SIG-M5 treated with dmso at 0.1 percent for 504 hours (cell line): ENCODE measurements around the gene PLAA.
"Not testable (repeated sequence)": the region's sequence is repeated elsewhere in the genome, so short reads cannot be mapped to it uniquely, and the experiment has no call there.

Experiments
- DNase-seq: peaks from one replicate; lab custom pipeline; 2025; ENCODE audit not compliant: unreplicated experiment; lab: John Stamatoyannopoulos, UW

Gene PLAA

DNA sequence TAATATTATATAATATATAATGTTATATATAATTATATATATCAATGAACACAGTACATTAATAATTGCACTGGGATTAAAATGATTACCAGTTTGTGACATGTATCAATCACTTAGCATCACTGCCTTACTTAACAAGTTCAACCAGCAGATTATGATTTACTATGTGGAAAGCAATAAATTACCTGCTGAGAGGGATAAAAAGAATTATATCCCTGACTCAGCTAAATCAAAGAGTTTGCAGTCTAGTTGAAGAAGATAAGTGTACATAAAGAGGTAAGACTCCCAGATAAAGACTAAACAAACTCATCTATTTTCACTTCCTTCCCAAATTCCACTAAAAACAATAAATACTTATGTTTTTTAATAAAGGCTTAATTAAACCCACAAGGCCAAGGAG lies 11.2 kb downstream of the PLAA start:
- DNase-seq = no peak

DNA sequence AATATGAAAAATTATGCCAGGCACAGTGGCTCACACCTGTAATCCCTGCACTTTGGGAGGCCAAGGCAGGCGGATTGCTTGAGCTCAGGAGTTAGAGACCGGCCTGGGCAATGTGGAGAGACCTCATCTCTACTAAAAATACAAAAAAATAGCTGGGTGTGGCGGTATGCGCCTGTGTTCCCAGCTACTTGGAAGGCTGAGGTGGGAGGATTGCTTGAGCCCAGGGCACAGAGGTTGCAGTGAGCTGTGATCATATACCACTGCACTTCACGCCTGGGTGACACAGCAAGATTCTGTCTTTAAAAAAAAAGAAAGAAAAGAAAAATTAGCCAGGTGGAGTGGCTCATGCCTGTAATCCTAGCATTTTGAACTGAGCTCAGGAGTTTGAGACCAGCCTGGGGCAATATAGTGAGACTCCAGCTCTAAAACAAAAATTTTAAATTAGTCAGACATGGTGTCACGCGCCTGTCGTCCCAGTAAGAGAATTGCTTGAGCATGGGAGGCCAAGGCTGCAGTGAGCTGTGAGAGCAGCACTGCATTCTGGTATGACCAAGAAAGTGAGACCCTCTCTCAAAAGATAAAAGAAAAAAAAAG lies 18.0 kb downstream of the PLAA start:
- no peak for DNase-seq

DNA sequence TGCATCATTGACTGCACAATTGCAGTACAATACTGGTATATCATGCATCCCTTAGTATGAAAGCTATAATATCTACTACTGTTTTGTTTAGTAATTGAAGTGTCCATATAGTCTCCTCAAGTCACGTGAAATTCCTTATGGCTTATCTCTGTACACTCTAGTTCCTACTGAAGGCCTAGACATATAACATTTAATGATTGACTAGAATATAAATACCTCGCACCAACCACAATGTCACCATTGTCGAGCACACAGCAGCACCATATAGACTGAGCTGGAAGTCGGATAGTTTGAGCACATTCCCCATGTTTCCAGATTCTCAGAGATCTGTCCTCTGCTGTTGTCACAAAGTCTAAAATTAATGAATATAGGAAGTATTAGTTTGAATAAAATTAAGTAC lies 21.4 kb downstream of the PLAA start:
- no peak for DNase-seq

DNA sequence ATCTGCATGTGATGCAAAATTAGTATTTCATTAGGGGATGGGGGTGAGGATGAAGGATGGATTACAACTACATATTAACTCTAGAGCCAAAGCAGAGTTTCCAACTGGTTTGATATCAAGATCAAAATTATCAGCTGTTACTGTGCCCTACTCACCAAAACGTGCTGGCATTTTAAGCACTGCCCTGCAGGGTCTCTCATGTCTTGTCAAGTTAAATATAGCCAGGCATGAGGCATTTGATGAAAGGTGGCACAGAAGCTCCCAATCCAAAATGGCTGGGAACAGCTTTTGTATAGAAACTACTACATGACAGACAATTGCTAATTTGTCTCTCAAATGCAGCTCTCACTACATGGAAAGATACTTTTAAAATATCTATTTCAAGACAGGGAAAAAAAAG lies 27.3 kb downstream of the PLAA start:
- DNase-seq = no peak

DNA sequence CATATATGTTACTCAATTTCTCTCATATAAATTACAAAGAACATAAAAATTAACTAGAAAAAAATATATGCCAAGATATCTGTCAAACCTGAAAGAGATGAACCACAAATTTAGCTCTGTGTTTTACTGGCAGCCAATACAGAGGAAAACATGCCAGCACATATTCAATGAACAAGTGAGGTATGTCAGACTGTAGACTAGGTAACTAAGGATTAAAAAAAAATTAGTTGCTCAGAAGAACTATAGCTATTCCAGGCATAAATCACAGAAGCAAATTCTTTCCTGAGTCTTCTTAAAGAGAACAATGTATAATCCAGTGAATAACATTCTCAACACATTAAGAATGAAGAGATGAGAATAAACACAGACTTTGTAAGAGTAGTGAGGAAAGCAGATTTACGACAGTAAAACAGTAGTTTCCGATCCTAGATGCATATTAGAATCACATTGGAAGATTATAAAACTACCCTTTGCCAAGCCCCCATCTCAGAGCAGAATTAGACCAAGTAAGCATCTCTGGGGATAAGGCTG lies 33.8 kb downstream of the PLAA start:
- no peak for DNase-seq

DNA sequence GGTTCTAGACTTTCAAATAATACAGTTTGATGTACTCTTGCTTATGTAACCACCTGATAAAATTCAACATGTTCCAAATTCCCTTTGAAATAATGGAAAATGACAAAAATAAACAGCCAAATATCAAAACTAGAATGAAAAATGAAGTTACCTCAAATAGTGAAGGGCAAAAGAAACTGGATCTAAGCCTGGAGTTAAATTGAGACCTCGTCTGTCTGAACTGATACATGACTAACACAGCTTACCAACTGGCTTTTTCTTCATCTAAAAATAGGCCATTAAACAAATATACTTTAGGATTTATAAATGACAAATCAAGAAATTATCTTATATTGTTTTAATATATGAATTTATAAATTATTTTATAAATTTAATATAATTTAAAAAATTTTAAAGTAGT lies 42.4 kb downstream of the PLAA start:
- no peak for DNase-seq

DNA sequence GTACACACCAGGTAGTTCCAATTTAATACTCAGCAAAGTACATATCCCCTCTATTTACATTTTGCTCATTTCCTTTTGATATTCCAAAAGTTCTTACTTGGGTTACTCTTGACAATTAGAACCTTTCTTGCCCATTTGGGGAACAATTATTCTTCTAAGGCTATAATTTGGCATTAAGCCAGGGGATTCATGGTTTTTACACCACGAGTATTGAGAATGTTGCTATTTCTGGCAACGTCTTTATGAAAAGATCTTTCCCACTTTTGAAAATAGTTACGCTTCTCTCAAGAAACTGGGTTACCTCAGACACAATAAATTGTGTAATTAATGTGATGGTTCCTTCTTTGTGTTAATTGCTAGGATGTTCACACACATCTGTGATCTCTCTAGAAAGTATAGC lies 43.0 kb downstream of the PLAA start:
- no peak for DNase-seq

DNA sequence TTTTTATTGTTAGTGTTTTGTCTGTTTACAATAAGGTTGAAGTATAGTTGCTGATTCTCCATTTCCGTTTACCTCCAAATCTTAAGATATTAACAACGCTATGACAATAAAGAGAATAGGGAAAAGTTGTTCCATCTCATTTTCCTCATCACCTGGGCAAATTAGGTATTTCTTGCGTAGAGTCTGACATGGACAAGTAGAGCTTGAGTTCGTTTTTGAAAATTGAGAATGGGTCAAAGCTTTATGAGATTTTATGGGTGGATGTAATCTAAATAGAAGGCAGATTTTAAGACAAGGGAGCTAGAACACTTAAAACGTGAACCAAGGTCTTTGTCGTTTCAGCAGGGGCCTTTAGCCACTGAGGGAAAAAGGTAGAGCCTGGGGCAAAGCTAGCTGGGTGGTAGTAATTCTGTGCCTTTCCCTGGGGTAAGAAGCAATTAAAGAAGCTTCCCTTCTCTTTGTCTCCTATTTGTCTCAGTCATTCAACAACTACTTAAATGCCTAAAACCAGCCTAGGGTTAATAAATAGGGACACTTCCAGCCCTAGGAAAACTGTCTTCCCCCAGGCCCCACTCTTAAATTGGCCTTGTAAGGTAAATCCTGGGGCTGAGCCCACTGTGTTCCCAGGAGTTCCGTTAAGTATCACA lies 53.9 kb downstream of the PLAA start:
- no peak for DNase-seq

DNA sequence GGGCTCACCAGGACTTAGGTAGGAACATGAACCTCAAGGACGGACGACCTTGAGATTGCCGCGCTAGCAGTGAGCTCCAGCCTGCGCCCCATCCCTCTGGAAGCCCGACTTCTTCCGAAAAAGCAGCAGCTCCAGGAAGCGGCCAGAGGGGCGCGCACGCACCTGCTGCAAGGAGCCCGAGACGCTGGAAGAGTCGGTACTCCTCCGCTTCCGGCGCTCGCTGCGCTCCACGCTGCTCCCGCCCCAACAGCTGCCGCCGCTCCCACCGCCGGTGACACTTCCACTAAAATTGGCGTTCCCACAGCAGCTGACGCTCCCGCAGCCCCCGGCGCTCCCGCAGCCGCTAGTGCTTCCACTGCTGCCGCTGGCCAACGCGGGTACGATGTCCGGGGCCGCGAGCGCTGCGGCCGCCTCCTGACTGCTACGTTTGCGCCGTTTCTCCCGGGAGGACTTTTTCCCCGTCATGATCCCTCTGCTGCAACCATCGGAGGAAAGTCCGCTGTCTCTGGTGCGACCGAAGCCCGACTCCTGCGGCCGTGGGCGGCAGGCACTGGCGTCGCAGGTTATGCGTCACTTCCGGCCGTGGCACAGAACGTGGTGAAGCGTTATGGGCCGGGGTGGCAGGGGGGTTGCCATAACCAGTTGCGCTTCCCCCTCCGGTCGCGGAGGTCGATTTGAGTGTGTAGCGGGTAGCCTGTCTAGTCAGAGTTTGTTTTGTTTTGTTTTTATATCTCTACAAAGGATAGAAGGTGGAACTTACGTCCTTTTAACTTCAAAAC lies 54.6 kb downstream of the PLAA start, which contains the start of gene CAAP1:
Gene CAAP1, minus strand, starts transcription at position 552 of the 779 bp plus-strand sequence. Its CDS starts 87 bp downstream, at position 465.
- DNase-seq = peak; percentile 89

DNA sequence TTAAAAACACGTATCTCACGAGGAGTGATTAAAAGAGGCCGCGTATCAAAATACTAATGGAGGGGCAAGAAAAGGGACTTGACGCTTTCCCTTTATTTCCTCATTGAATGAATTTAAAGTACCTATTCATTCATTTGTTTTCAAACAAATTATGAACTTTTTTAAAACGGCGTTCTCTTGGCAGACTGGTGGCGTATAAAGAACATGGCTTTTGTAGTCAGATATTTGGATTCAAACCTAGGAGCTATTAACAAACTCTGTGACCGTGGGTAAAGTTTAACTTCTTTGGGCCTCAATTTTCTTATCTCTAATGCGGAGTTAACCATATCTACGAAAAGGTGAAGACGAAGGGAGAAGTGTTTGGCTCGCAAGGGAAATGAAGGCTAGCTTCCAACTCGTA lies 55.3 kb downstream of the PLAA start:
- no peak for DNase-seq

DNA sequence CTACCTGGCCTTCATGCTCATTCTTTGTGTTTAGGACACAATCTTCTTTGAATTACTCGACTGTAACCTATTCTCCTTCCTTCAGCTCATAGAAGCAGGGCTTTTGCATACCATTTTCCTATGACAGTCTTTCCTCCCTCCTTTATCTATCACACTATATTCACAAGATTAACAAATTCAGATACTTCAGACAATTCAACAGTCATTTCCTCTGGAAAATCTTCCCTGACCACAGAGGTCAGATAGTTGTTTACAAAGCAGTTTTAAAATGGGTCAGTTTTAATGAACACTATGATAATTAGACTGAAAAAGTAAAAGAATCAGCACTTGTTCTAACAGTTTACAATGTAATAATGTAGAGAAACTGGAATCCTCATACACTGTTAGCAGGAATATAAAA lies 58.8 kb downstream of the PLAA start:
- DNase-seq = no peak

DNA sequence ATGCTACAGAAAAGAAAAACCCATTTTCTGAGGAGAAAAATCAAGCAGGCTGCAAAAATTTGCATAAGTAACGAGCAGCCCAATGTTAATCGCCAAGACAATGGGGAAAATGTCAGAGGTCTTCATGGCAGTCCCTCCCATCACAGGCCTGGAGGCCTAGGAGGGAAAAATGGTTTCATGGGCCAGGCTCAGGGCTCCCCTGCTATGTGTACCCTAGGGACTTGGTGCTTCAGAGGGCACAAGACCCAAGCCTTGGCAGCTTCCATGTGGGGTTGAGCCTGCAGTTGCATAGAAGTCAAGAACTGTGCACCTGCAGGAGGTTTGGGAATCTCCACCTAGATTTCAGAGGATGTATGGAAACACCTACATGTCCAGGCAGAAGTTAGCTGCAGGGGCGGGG lies 64.9 kb downstream of the PLAA start:
- DNase-seq = no peak

DNA sequence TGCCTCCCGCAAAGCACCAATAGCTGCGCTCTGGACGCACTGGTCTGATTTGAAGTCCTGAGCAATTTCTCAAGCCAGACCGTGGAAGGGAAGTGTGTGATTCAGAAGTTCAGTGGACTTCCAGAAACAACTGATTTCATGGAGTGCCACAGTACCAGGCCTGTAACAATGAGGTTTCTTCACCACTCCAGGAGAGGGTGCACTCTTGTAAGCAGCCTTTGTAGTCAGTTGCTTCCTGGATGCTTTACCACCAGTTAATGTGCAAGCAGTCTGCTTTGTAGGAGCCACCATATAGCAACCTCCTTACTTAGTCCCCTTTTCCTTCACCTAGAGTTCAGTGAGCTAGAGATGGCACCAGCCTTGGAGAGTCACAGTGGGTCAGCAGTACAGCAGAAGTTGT lies 66.8 kb downstream of the PLAA start:
- DNase-seq = no peak

DNA sequence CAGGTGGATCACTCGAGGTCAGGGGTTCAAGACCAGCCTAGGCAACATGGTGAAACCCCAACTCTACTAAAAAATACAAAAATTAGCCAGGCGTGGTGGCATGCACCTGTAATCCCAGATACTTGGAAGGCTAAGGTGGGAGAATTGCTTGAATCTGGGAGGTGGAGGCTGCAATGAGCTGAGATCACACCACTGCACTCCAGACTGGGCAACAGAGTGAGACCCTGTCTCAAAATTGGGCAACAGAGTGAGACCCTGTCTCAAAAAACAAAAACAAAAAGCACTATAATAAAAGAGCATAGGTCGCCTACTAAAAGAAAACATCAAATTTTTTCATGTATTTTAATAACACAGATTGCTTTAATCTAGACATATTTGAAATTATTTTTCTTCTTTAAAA lies 71.9 kb downstream of the PLAA start:
- not testable (repeated sequence) for DNase-seq

DNA sequence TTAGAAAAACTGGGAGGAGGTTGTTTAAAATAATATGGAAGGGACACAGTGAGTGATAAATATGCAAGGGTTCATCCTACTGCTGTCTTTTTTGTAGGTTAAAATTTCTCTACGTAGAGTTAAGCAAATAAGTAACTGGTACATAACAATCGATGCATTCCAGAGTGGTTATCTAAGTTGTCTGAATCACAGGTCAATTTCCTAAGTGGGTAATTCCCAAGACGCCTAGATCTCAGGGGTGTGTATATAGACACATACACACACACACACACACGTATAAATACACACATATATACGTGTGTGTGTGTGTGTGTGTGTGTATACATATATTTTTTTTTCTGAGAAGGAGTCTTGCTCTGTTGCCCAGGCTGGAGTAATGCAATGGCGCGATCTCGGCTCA lies 76.8 kb downstream of the PLAA start:
- no peak for DNase-seq

DNA sequence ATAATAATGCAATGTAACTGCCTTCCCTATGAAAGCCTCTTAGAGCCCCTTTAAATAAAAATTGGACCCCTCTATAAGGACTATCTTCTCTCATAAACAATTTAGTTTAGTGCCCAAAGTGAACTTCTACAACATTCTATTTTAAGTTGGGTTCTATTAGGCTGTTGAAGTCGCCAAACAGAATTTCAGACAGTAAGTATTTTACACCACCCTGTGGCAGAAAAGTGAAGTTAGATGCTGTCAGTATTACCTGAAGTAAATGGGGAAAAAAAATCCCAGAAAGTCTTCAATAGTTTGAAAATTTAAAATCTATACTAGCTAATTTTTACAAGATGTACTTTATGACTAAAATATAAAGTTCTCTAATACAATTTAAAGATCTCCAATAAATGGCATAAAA lies 84.0 kb downstream of the PLAA start:
- peak; percentile 4 for DNase-seq

DNA sequence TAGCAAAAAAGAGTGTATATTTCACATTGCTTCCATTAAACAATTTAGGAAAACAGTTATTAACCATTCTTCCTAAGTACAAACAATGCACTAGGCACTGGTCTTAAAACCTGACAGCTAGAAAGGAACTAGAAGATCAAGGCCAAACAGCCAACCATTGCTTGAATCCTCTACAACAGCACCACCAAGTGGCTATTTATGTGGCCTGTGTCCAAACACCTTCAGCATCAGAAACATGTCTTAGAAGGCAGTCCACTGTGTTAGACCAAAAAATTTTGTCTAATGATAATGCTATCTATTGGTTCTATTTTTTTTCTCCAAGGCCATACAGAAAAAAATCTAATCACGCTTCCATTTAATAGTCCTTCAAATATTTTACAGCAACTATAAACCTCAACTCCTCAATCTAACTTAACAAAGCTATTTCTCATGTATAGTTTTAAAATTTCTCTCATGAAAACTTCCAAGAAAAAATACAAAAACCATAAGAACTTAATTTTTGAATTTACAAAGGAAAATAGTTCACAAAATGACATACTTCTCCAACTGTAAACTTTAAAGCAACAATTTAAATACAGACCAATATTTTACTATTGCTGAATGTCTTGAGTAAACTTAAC lies 90.5 kb downstream of the PLAA start:
- DNase-seq = peak; percentile 27
